Measurements from ENCODE around the gene NET1.
"Not testable (repeated sequence)": the region's sequence is repeated elsewhere in the genome, so short reads cannot be mapped to it uniquely, and the experiment has no call there.

Gene NET1

DNA sequence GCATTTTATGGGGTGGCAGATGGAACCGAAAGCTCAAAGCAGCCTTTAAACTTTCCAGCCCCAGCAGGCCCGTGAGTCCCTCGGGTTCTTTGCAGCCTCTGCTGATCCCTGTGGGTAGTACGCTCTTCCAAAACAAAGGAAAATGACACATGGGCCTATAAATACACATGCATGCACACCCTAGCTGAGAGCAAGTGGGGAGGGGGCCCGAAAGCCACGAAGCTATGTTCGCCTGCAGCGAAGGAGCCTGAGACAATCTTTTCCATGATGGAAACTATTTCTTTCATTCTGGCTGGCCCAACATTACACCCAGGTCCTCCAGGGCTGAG, 54.8 kb downstream of the NET1 start:
- no peak overlapping the region for H3K4me3 ChIP-seq (ENCODE audit: control insufficient read depth, low read depth, low read length)
- DNase-seq (ENCODE audit: low read depth), result no peak
- TF ChIP-seq CTCF (IDR thresholded peaks at IDR 0.05; ENCODE audit: control insufficient read depth, insufficient read depth, low read depth, low read length, missing control alignments), result no peak

GRCh38 chr10:5467634-5468255, 55.4 kb downstream of the NET1 start:
- DNase-seq (ENCODE audit: low read depth), result no peak
- no peak overlapping the region for H3K4me3 ChIP-seq (ENCODE audit: control insufficient read depth, low read depth, low read length)
- no peak for TF ChIP-seq CTCF (IDR thresholded peaks at IDR 0.05; ENCODE audit: control insufficient read depth, insufficient read depth, low read depth, low read length, missing control alignments)

GRCh38 chr10:5468262-5469106, 56.1 kb downstream of the NET1 start:
- TF ChIP-seq CTCF (IDR thresholded peaks at IDR 0.05; ENCODE audit: control insufficient read depth, insufficient read depth, low read depth, low read length, missing control alignments), result no peak
- no peak for DNase-seq (ENCODE audit: low read depth)
- H3K4me3 ChIP-seq (ENCODE audit: control insufficient read depth, low read depth, low read length), result no peak overlapping the region

DNA sequence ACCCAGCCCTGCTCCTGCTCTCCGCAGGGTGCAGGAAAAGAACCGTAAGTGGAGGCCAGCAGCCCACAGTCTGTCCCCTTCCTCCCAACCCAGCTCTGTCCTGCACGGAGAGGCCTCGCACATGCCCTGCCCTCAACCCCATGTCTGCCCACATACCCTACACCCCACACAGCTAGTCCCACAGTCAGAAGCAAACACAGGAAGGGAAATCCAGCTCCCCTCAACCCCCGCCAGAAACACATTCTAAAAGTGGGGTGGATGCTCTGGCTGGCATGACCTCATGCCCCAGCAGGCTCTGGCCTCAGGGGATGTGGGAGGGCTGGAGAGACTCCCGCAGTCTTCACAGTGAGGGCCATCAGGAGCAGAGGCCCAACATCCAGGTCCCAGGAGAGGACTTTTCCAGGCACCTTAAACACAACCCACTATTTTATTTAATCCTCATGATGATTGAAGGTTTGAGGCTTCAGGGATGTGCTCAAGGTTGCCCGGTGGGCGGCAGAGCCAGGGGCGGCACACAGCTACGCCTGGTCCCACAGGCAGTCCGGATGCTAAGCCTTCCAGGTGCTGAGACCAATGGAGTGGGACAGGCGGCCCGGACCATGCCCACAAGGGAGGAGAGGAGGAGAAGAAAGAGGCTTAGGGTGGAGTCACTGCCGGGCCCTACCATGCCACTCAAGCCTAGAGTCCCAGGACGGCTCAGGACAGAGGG, 57.1 kb downstream of the NET1 start:
- no peak for TF ChIP-seq CTCF (IDR thresholded peaks at IDR 0.05; ENCODE audit: control insufficient read depth, insufficient read depth, low read depth, low read length, missing control alignments)
- no peak overlapping the region for H3K4me3 ChIP-seq (ENCODE audit: control insufficient read depth, low read depth, low read length)
- DNase-seq (ENCODE audit: low read depth), result no peak

- no peak for DNase-seq (ENCODE audit: low read depth)
- no peak overlapping the region for H3K4me3 ChIP-seq (ENCODE audit: control insufficient read depth, low read depth, low read length)
- no peak for TF ChIP-seq CTCF (IDR thresholded peaks at IDR 0.05; ENCODE audit: control insufficient read depth, insufficient read depth, low read depth, low read length, missing control alignments)
Measured at GRCh38 chr10:5470062-5470751, 57.9 kb downstream of the NET1 start.

GRCh38 chr10:5474642-5475041, 62.3 kb downstream of the NET1 start:
- not testable (repeated sequence) for H3K4me3 ChIP-seq (ENCODE audit: control insufficient read depth, low read depth, low read length); DNase-seq (ENCODE audit: low read depth)

DNA sequence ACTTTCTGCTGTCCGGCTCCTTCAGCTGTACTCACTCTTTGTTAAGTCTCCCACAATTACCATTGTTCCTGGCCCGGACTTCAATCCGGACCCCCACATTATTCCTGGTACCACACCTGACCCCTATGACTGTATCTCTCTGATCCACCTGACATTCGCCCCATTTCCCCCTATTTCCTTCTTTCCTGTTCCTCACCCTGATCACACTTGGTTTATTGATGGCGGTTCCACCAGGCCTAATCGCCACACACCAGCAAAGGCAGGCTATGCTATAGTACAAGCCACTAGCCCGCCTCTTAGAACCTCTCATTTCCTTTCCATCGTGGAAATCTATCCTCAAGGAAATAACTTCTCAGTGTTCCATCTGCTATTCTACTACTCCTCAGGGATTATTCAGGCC, 62.7 kb downstream of the NET1 start:
- not testable (repeated sequence) for DNase-seq (ENCODE audit: low read depth); H3K4me3 ChIP-seq (ENCODE audit: control insufficient read depth, low read depth, low read length)

DNA sequence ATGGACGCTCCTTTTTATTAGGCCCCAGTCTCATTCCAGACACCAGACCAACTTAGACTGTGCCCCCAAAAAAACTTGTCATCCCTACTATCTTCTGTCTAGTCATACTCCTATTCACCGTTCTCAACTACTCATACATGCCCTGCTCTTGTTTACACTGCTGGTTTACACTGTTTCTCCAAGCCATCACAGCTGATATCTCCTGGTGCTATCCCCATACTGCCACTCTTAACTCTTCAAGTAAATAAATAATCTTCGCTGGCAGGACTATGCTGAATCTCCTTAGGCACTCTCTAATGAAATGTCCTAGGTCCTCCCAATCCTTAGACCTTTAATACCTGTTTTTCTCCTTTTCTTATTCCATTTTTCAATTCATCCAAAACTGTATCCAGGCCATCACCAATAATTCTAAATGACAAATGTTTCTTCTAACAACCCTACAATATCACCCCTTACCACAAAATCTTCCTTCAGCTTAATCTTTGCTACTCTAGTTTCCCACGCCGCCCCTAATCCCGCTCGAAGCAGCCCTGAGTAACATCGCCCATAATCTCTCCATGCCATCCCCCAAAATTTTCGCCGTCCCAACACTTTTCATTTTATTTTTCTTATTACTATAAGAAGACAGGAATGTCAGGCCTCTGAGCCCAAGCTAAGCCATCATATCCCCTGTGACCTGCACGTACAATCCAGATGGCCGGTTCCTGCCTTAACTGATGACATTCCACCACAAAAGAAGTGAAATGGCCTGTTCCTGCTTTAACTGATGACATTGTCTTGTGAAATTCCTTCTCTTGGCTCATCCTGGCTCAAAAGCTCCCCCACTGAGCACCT, 63.8 kb downstream of the NET1 start:
- not testable (repeated sequence) for DNase-seq (ENCODE audit: low read depth); H3K4me3 ChIP-seq (ENCODE audit: control insufficient read depth, low read depth, low read length)
